Stimulated activated memory B cell treated with anti-CD40 and anti-IgM and Interleukin-4, amounts not matched to agents 10 μg/mL and 1 μg/mL and 100 μg/mL, for 72 hours (primary cell): Measurements from ENCODE around the gene AQP5.

Experiments
- ATAC-seq: fragments of 150-1000 bp; cut with Tn5 transposase; 2 replicates; pipeline ENCODE4 v1.10.0; 2021
- H3K27ac Mint-ChIP-seq: one replicate; pipeline ENCODE4 v1.8.0; 2022; ENCODE audit warnings: mild to moderate bottlenecking, mixed read lengths
- H3K27me3 Mint-ChIP-seq: one replicate; pipeline ENCODE4 v1.8.0; 2022; ENCODE audit warnings: mixed read lengths
- H3K36me3 Mint-ChIP-seq: one replicate; pipeline ENCODE4 v1.8.0; 2022; ENCODE audit warnings: mixed read lengths
- H3K4me1 Mint-ChIP-seq: one replicate; pipeline ENCODE4 v1.8.0; 2022; ENCODE audit warnings: mixed read lengths
- H3K4me3 Mint-ChIP-seq: one replicate; pipeline ENCODE4 v1.8.0; 2022; ENCODE audit warnings: mild to moderate bottlenecking, moderate library complexity, mixed read lengths
- H3K9me3 Mint-ChIP-seq: one replicate; pipeline ENCODE4 v1.8.0; 2022; ENCODE audit warnings: mixed read lengths

Gene AQP5

DNA sequence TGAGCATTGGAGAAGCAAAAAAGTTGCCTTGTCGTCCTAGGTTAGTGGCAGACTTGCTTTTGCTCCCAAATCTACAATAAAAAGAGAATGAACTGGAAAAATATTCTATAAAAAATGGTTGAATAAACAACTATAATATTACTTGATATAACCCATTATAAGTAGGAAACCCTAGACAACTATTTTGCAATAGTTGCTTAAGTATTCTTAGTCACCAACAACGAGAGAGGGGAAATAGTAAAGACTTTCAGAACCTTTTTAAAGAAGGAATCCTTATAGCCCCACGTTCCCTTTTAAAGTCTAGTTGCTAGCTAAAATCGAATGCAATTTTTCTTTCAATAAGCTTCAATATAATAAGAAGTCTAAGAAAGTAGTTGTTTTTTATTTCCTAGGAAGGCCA is 28.6 kb downstream of the AQP5 start:
- H3K9me3 Mint-ChIP-seq, result no peaks in the 10 kb centered on the region
- no peak overlapping the region for H3K4me3 Mint-ChIP-seq
- no peak for ATAC-seq
- no peak overlapping the region for H3K27ac Mint-ChIP-seq
- peaks cover 64% of the 10 kb centered on the region for H3K36me3 Mint-ChIP-seq
- no peaks in the 10 kb centered on the region for H3K27me3 Mint-ChIP-seq
- peaks cover 13% of the 10 kb centered on the region for H3K4me1 Mint-ChIP-seq

- peaks cover 27% of the 10 kb centered on the region for H3K36me3 Mint-ChIP-seq
Observed at GRCh38 chr12:49998453-49998852, 36.8 kb downstream of the AQP5 start.

GRCh38 chr12:50003595-50003994 is 41.9 kb downstream of the AQP5 start:
- peaks cover 9% of the 10 kb centered on the region for H3K4me1 Mint-ChIP-seq
- no peak overlapping the region for H3K27ac Mint-ChIP-seq
- H3K9me3 Mint-ChIP-seq, result no peaks in the 10 kb centered on the region
- H3K27me3 Mint-ChIP-seq, result no peaks in the 10 kb centered on the region
- no peak for ATAC-seq
- H3K4me3 Mint-ChIP-seq, result no peak overlapping the region
- peaks cover 5% of the 10 kb centered on the region for H3K36me3 Mint-ChIP-seq

More at GRCh38 chr12:49998453-49998852, 36.8 kb downstream of the AQP5 start:
- Mint-ChIP-seq H3K27me3 (no peaks in the 10 kb centered on the region), H3K4me3 (no peak overlapping the region), H3K27ac (no peak overlapping the region), H3K9me3 (no peaks in the 10 kb centered on the region), H3K4me1 (no peaks in the 10 kb centered on the region)
- no peak for ATAC-seq

DNA sequence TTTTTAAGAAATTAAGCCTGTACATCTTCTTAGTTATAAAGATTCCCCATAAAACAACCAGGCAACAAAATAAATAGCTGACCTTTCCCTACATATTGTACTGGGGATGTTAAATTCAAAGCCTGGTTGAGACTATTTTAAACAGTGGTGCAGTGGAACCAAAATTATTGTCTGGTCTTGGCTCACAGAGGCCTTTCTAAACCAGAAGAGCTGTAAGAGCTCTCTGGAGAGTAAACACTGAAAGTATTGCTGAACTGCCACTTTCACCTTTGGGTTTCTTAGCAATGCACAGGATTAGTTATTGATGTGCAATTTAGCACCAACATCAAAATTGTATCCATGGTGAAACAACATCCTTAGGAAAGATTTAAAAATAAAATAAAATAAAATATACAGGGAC is 43.0 kb downstream of the AQP5 start:
- no peaks in the 10 kb centered on the region for H3K27me3 Mint-ChIP-seq
- H3K4me1 Mint-ChIP-seq, result peaks cover 9% of the 10 kb centered on the region
- no peak for ATAC-seq
- peaks cover 10% of the 10 kb centered on the region for H3K36me3 Mint-ChIP-seq
- no peaks in the 10 kb centered on the region for H3K9me3 Mint-ChIP-seq
- no peak overlapping the region for H3K27ac Mint-ChIP-seq
- no peak overlapping the region for H3K4me3 Mint-ChIP-seq

DNA sequence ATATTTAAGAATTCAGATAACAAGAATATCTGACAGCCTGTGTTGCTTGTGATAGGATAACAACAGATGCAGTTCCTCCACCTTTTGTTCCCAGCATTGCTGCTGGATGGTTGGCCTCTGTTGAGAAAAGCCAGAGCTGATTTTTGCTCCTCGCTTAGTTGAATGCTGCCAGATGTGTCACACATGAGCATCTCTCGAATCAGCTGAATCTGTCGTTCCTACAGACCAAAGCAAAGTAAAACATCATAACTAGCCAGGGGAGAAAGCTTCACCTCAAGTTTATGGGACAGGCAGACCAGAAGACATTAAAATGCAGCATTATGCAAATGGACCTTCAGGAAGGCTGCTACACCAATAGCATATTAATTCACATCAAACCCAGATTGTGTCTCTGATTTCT is 43.5 kb downstream of the AQP5 start:
- Mint-ChIP-seq H3K4me3 (no peak overlapping the region), H3K4me1 (peaks cover 9% of the 10 kb centered on the region), H3K27me3 (no peaks in the 10 kb centered on the region), H3K9me3 (no peaks in the 10 kb centered on the region), H3K36me3 (peaks cover 12% of the 10 kb centered on the region), H3K27ac (no peak overlapping the region)
- no peak for ATAC-seq

DNA sequence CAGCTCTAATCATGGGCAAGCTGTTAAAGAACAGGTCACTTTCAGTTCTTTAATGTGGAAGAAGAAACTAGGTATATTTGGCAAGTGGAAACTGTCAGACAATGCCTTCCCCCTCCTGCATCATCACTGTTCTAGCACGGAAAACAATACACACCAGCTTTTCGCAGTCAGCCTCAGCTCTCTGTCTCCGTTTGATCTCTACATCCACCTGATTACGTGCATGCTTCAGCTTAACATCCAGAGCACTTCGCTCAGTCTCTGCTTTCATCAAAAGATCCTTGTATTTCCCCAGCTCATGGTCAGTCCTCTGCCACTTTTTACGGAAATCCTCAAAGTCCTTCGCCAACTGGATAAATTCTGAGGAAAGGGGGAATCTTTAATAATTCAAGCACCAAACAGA is 44.6 kb downstream of the AQP5 start:
- H3K4me3 Mint-ChIP-seq, result no peak overlapping the region

DNA sequence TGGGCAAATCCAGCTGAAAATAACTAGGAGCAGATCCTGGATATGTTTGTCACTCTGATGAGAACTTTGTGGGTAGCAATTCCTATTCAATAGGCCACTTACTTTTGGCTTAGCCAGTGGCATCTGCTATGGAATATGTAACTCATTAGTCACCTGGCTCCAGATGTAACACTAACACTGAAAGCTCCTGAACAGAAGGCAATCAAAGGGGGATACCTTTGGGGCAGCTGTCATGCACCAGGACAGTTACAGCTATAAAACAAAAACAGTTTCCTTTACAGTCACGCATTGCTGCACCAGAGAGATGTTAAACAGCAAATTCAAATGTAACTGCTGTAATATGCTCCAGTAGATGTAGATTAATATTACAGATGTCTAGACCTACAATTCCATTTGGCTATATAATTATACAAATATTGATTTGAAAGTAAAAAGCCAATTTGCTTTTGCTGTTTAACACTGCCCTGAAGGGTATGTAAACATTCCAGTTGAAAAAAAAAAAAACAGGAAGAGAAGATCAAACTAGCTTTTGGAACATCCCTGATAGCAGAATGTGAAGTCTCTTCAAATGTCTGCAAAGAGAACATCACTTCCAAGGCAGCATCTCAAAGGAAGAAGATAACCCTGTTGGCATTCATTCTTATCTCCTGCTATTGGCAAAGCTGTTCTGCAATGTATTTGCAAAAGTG is 45.2 kb downstream of the AQP5 start:
- Mint-ChIP-seq H3K27ac (no peak overlapping the region), H3K4me3 (no peak overlapping the region), H3K4me1 (peaks cover 9% of the 10 kb centered on the region), H3K36me3 (peaks cover 17% of the 10 kb centered on the region), H3K9me3 (no peaks in the 10 kb centered on the region), H3K27me3 (no peaks in the 10 kb centered on the region)
- no peak for ATAC-seq

More for the DNA sequence above, 44.6 kb downstream of the AQP5 start:
- H3K27ac Mint-ChIP-seq, result no peak overlapping the region
- H3K27me3 Mint-ChIP-seq, result no peaks in the 10 kb centered on the region
- H3K4me1 Mint-ChIP-seq, result peaks cover 9% of the 10 kb centered on the region
- peaks cover 17% of the 10 kb centered on the region for H3K36me3 Mint-ChIP-seq
- no peak for ATAC-seq
- no peaks in the 10 kb centered on the region for H3K9me3 Mint-ChIP-seq

DNA sequence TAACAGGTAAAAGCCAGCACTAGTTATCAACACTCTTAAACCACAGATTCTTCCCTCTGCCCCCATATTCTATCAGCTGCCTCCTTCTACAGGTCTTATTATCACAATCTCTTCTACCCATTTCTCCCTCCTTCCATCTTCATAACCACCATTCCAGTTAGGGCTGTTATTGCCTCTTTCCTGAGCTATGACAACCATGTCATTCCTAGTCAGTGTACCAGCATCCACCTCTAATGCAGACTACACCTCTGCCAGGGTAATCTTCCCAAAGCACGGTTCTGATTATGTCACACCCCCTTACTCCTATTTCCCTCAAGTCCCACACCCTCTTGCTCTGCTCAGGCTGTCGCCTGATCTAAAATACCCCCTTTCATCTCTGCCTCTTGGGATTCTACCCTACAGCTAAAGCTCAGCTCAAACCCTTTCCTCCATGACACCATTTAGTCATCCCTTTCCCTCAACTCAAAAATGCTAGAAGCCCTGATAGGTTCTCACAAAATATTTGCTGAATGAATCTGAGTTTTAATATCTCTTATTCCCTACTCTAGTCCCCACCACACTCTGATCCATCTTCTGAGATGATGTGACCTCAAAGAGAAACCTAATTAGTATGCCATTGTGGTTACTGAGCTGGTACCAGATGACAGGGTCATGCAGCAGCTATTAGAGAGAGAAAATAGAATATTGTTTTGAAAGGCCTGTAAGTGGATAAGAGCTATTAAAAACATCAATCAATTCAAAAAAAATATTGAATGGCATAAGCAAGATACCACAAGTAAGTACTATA is 51.9 kb downstream of the AQP5 start:
- no peak overlapping the region for H3K27ac Mint-ChIP-seq
- no peak for ATAC-seq
- H3K4me1 Mint-ChIP-seq, result no peaks in the 10 kb centered on the region
- H3K4me3 Mint-ChIP-seq, result no peak overlapping the region
- H3K27me3 Mint-ChIP-seq, result no peaks in the 10 kb centered on the region
- peaks cover 25% of the 10 kb centered on the region for H3K36me3 Mint-ChIP-seq
- H3K9me3 Mint-ChIP-seq, result no peaks in the 10 kb centered on the region

DNA sequence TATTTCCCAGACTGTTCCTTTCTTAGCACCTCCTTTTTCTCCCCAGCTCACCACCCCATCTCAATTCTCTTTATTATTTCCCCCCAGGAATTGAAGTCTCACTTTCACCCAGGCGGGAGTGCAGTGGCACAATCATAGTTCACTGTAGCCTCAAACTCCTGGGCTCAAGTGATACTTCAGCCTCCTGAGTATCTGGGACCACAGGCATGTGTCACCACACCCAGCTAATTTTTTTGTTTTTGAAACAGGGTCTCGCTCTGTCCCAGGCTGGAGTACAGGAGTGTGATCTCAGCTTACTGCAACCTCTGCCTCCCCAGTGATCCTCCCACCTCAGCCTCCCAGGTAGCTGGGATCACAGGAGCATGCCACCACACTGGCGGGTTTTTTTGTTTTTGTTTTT is 52.7 kb downstream of the AQP5 start:
- Mint-ChIP-seq H3K9me3 (no peaks in the 10 kb centered on the region), H3K4me3 (no peak overlapping the region), H3K4me1 (no peaks in the 10 kb centered on the region), H3K27me3 (no peaks in the 10 kb centered on the region), H3K36me3 (peaks cover 23% of the 10 kb centered on the region), H3K27ac (no peak overlapping the region)
- ATAC-seq, result no peak
